BLaER1 treated with 17β-estradiol and CSF1 and Interleukin-3, amounts not matched to agents 10 nM and 100 nM (cell line): ENCODE results near the gene ARG1.

Experiments
- H3K27ac ChIP-seq, 11 experiments: shearing (Covaris generic); formaldehyde crosslinking; 2 replicates each; pipeline ENCODE4 v1.8.1; 2022
- H3K27me3 ChIP-seq, 11 experiments: shearing (Covaris generic); formaldehyde crosslinking; 2 replicates each; pipeline ENCODE4 v1.8.1; 2022
- H3K36me3 ChIP-seq, 11 experiments: shearing (Covaris generic); formaldehyde crosslinking; 2 replicates each; pipeline ENCODE4 v1.8.1; 2022
- H3K4me1 ChIP-seq, 10 experiments: shearing (Covaris generic); formaldehyde crosslinking; 2 replicates each; pipeline ENCODE4 v1.8.1; 2022
- H3K4me2 ChIP-seq, 11 experiments: shearing (Covaris generic); formaldehyde crosslinking; 2 replicates each; pipeline ENCODE4 v1.8.1; 2022
- H3K4me3 ChIP-seq, 10 experiments: shearing (Covaris generic); formaldehyde crosslinking; 2 replicates each; pipeline ENCODE4 v1.8.1; 2022
- H3K9ac ChIP-seq, 11 experiments: shearing (Covaris generic); formaldehyde crosslinking; 2 replicates each; pipeline ENCODE4 v1.8.1; 2022
- H3K9me3 ChIP-seq, 11 experiments: shearing (Covaris generic); formaldehyde crosslinking; replicated peaks in 1 of 11; 2 replicates each; pipeline ENCODE4 v1.8.1; 2022
- H4K20me1 ChIP-seq, 11 experiments: shearing (Covaris generic); formaldehyde crosslinking; 2 replicates each; pipeline ENCODE4 v1.8.1; 2022
- Cebpa-rat ChIP-seq, 11 experiments: shearing (Covaris generic); IDR thresholded peaks; 2 replicates each; pipeline ENCODE4 v1.8.1; 2022

ARG1 gene

DNA sequence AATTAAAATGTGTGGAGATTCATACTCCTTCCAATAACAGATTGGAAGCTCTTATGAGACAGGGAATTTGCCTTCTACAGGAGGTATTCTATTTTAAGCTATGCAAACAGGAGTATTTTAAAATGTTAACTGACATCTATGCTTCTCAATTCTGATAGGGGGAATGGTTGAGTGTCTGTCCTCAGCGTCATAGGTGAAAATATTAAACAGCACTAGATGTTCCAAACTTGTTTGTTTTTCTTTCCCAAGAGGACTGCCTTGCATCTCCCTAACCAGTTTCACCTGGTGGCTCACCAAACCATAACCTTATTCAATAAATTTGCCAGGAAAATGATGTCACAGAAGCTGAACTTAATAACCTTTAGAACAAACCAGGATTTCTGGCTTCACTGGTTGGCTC is 24.6 kb upstream of the ARG1 start:
- Histone ChIP-seq H3K4me2 (no peak overlapping the region), H3K36me3 (no peaks in the 10 kb centered on the region), H3K9me3 (peaks cover 0 to 4% (median 1%) of the 10 kb centered on the region in 11 experiments; a peak in 6 of 22 replicates), H3K27ac (no peak overlapping the region), H4K20me1 (no peaks in the 10 kb centered on the region; a peak in 1 of 22 replicates), H3K4me1 (peaks cover 0 to 7% (median 0%) of the 10 kb centered on the region in 10 experiments; a peak in 2 of 20 replicates), H3K27me3 (no peaks in the 10 kb centered on the region), H3K9ac (no peak overlapping the region), H3K4me3 (no peak overlapping the region)
- TF ChIP-seq Cebpa-rat (IDR thresholded peaks at IDR 0.05) = no peak

DNA sequence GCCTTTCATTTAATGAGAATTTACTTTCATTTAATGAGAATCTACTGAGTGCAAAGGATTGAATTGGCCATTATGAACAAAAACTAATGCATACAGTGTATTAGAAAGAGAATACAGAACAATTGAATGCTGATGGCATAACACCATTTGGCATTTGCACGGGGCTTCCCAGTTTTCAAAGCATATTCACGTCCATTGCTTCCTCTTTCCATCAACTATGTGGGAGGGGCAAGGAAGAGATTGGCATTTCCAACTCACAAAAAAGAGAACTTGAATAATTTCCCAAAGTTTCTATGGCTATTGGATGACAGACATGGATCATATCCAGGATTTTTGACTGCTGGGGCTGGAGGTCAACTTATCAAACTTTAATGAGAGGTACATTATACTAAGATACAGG is 23.2 kb upstream of the ARG1 start:
- Histone ChIP-seq H3K4me3 (no peak overlapping the region), H3K9ac (no peak overlapping the region), H3K9me3 (no peaks in the 10 kb centered on the region), H3K4me1 (peaks cover 0 to 7% (median 0%) of the 10 kb centered on the region in 10 experiments; a peak in 2 of 20 replicates), H3K4me2 (0 out of 22 replicates have a peak overlapping the region, but pooled peaks of 1 of the 11 experiments have one; percentile 26), H3K27me3 (no peaks in the 10 kb centered on the region), H4K20me1 (no peaks in the 10 kb centered on the region; a peak in 1 of 22 replicates), H3K36me3 (no peaks in the 10 kb centered on the region), H3K27ac (no peak overlapping the region)
- TF ChIP-seq Cebpa-rat (IDR thresholded peaks at IDR 0.05) = no peak

DNA sequence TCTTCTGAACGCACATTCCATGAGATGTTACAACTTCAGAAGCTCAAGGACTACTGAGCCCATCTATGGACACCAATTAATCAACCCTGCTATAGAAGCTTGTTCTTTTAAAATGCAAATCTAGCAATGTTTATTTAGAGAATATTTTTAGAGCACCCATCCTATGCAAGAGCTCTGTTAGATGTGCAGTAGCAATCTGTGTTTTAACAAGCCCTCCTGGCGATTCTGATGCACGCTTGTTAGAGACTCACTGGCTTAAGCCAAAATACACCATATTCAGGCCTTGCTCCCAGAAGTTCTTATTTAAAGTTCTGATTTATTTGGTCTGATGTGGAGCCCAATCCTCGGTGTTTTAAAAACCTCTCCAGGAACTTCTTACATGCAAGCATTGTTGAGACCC is 21.1 kb upstream of the ARG1 start:
- TF ChIP-seq Cebpa-rat (IDR thresholded peaks at IDR 0.05) = no peak
- Histone ChIP-seq H3K4me1 (peaks cover 0 to 7% (median 0%) of the 10 kb centered on the region in 10 experiments; a peak in 2 of 20 replicates), H3K36me3 (no peaks in the 10 kb centered on the region), H3K9me3 (no peaks in the 10 kb centered on the region), H3K27me3 (no peaks in the 10 kb centered on the region), H3K4me3 (no peak overlapping the region), H4K20me1 (no peaks in the 10 kb centered on the region; a peak in 1 of 22 replicates), H3K27ac (no peak overlapping the region), H3K9ac (no peak overlapping the region), H3K4me2 (no peak overlapping the region)

DNA sequence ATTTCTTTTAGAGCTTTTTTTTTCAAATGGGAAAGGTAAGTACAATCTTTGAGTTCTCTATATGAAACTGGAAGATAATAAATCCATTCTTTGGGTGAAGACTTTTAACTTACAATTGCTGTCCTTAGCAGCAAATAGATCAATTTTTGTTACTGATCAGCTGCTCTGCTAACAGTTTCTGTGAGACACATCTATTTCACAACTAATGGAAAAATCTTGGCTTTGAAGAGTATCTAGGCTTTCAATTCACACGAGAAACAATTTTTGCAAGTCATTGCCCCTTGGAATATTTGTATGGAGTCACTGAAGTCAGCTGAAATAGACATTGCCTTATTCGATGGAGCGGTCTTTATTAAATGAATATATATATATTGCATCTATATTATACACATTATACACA is 20.5 kb upstream of the ARG1 start:
- no peak for TF ChIP-seq Cebpa-rat (IDR thresholded peaks at IDR 0.05)
- H3K4me1 ChIP-seq = peaks cover 0 to 7% (median 0%) of the 10 kb centered on the region in 10 experiments; a peak in 2 of 20 replicates
- H3K27me3 ChIP-seq = no peaks in the 10 kb centered on the region
- H3K27ac ChIP-seq = no peak overlapping the region
- no peaks in the 10 kb centered on the region for H3K36me3 ChIP-seq
- no peaks in the 10 kb centered on the region for H3K9me3 ChIP-seq
- H3K9ac ChIP-seq = no peak overlapping the region
- no peak overlapping the region for H3K4me2 ChIP-seq
- H4K20me1 ChIP-seq = no peaks in the 10 kb centered on the region; a peak in 1 of 22 replicates
- no peak overlapping the region for H3K4me3 ChIP-seq

DNA sequence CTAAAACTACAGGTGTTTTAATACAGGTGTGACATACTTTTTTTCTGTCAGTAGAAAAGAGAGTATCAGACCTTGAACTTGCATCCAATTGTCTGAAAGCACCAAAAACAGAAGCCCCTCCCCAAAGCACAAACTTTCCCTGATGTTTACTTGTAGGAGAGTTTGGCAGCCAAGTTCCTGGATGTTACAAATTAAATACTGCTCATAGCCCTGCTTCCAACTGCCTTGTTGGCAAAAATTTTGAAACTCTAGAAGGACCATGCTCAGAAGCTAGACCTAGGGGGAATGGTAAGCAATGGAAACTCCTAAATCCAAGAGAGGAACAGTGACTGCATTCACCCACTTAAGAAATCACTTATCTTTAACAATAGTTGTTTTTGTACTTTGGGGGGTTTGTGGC is 17.0 kb upstream of the ARG1 start:
- Histone ChIP-seq H3K27ac (no peak overlapping the region), H3K36me3 (no peaks in the 10 kb centered on the region), H4K20me1 (no peaks in the 10 kb centered on the region), H3K27me3 (no peaks in the 10 kb centered on the region), H3K9me3 (no peaks in the 10 kb centered on the region), H3K9ac (no peak overlapping the region), H3K4me3 (no peak overlapping the region), H3K4me1 (no peaks in the 10 kb centered on the region), H3K4me2 (no peak overlapping the region)
- TF ChIP-seq Cebpa-rat (IDR thresholded peaks at IDR 0.05) = no peak

DNA sequence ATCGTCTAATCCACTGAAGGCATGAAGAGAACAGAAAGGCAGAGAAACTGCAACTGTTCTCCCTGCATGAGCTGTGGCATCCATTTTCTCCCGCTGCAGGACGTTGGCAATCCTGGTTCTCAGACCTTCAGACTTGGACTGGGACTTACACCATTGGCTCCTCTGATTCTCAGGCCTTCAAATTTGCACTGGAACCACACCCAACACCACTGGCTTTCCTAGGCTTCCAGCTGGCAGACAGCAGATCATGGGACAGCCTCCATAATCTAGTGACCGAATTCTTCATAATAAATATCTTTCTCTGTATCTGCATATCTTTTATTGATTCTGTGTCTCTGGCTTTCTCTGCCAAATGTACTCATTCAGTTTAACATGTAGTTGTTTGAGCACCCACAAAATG is 14.1 kb upstream of the ARG1 start:
- Histone ChIP-seq H3K36me3 (no peaks in the 10 kb centered on the region), H3K4me1 (no peaks in the 10 kb centered on the region), H4K20me1 (no peaks in the 10 kb centered on the region), H3K4me3 (no peak overlapping the region), H3K27me3 (no peaks in the 10 kb centered on the region), H3K4me2 (no peak overlapping the region), H3K9me3 (no peaks in the 10 kb centered on the region), H3K27ac (no peak overlapping the region), H3K9ac (no peak overlapping the region)
- no peak for TF ChIP-seq Cebpa-rat (IDR thresholded peaks at IDR 0.05)

DNA sequence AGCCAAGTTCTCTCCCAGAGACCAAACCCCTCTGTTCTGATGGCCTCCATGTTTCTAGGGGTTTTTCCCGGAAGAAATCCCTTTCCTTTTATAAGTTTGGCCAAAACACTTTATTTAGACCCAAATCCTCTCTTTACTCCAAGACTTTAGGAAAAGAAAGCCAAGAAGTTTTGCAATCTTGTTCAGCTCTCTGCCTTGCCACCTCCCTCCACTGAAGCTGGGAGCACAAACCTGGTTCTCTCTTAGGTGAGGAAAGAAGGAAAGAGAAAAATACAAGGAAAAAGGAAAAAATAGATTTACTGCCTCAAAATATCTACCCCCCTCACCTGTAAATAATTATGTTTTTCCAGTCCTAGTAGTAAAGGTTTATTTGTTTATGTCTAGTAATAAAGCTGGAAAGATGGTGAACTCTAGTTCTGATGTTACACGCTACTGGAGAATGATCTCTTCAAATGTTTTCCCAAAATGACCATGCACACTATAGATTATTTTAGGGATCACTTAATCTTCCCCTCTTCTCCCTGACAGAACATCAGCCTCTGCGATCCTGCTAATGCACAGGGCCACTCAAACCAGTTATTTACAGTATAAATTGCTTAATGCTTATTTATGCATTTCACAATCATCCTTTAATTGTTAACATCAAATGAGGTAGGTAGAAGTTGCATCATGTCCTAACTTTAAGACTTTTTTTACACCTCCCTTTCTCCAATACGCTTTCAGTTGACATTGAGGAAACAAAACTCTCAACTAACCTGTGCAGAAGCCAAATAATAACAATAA is 10.9 kb upstream of the ARG1 start:
- Histone ChIP-seq H3K9me3 (no peaks in the 10 kb centered on the region), H3K4me3 (no peak overlapping the region), H3K4me1 (peaks cover 0 to 14% (median 0%) of the 10 kb centered on the region in 10 experiments; a peak in 3 of 20 replicates), H3K4me2 (no peak overlapping the region), H3K27ac (no peak overlapping the region), H3K9ac (no peak overlapping the region), H3K36me3 (no peaks in the 10 kb centered on the region), H4K20me1 (no peaks in the 10 kb centered on the region), H3K27me3 (no peaks in the 10 kb centered on the region)
- TF ChIP-seq Cebpa-rat (IDR thresholded peaks at IDR 0.05) = no peak

DNA sequence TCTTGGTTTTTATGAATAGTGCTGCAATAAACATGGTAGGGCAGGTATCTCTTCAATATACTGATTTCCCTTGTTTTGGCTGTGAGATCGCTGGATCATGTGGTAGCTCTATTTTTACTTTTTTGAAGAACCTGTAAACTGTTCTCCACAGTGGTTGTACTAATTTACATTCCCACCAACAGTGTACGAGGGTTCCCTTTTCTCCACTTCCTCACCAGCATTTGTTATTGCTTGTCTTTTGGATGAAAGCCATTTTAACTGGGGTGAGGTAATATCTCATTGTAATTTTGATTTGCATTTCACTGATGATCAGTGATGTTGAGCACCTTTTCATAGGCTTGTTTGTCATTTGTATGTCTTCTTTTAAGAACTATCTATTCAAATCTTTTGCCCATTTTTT is 8.0 kb upstream of the ARG1 start:
- no peaks in the 10 kb centered on the region for H3K9me3 ChIP-seq
- no peak overlapping the region for H3K9ac ChIP-seq
- H3K4me3 ChIP-seq = no peak overlapping the region
- H4K20me1 ChIP-seq = no peaks in the 10 kb centered on the region
- H3K4me1 ChIP-seq = peaks cover 0 to 29% (median 6%) of the 10 kb centered on the region in 10 experiments; a peak in 8 of 20 replicates
- H3K27me3 ChIP-seq = no peaks in the 10 kb centered on the region
- H3K4me2 ChIP-seq = peak overlapping the region in 2 of 11 experiments; percentile 41 to 54; a peak in 4 of 22 replicates
- TF ChIP-seq Cebpa-rat (IDR thresholded peaks at IDR 0.05) = no peak
- no peaks in the 10 kb centered on the region for H3K36me3 ChIP-seq
- H3K27ac ChIP-seq = no peak overlapping the region

DNA sequence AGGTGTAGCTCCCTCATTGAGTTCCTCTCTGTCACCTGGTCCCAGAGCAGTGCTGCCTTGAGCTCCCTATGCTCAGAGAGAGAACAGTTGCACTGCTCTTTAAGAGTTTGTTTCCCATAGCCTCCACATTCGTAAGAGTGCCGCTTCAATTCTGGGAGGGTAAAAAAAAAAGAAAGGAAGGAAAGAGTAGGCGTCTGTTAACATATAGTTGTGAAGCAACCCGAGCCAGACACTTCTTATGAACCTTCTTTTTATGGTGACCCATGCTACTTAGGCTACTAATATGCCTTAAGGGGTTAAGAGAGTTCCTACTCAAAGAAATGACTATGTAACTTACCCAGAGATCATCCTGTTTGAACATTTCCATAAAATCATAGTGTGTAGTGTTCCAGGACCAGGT is 4.3 kb upstream of the ARG1 start:
- no peak for TF ChIP-seq Cebpa-rat (IDR thresholded peaks at IDR 0.05)
- Histone ChIP-seq H3K9me3 (no peaks in the 10 kb centered on the region), H3K4me3 (no peak overlapping the region), H3K9ac (no peak overlapping the region), H3K27me3 (no peaks in the 10 kb centered on the region), H4K20me1 (no peaks in the 10 kb centered on the region), H3K27ac (no peak overlapping the region), H3K4me1 (peaks cover 0 to 29% (median 6%) of the 10 kb centered on the region in 10 experiments; a peak in 8 of 20 replicates), H3K36me3 (peaks cover 0 to 22% (median 8%) of the 10 kb centered on the region in 11 experiments; a peak in 9 of 22 replicates), H3K4me2 (peak overlapping the region in 10 of 11 experiments; percentile 13 to 65 (median 32); a peak in 13 of 22 replicates)

DNA sequence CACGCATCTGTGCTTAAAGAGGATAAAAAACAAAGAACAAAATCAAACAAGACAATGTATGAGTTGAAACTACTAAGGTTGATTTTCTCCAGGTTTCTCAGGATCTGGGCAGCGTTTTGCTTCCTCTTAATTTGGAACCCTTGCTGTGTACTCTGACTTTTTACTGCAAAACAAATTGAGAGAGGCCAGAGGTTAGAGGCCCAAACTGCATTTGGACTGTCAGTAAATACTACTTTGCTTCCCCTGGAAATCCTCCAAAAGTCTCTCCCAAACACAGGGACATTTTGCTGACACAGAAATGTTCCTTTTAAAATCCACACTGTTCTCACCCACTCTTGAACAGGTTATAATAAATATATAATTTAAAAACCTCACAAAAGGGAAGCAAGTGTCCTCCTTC is 1.1 kb downstream of the ARG1 start:
- no peak overlapping the region for H3K27ac ChIP-seq
- no peaks in the 10 kb centered on the region for H3K9me3 ChIP-seq
- no peak overlapping the region for H3K4me3 ChIP-seq
- peaks cover 0 to 5% (median under 1%) of the 10 kb centered on the region in 10 experiments; a peak in 4 of 20 replicates for H3K4me1 ChIP-seq
- H3K27me3 ChIP-seq = no peaks in the 10 kb centered on the region
- no peak overlapping the region for H3K9ac ChIP-seq
- peaks cover 7 to 65% (median 28%) of the 10 kb centered on the region in 11 experiments; a peak in 20 of 22 replicates for H3K36me3 ChIP-seq
- H4K20me1 ChIP-seq = no peaks in the 10 kb centered on the region
- TF ChIP-seq Cebpa-rat (IDR thresholded peaks at IDR 0.05) = no peak
- no peak overlapping the region for H3K4me2 ChIP-seq
